ENCODE measurements around the gene CASQ1. TPM values are rescaled to one million over a fixed set of nuclear protein-coding genes. Genes with fewer than 3 reads are reported as not detected.

Gene CASQ1
- total RNA-seq, 1 donor from 2014 or later, result not detected

- intact Hi-C loops (cut with micrococcal nuclease), result no loop called here
Measured at GRCh38 chr1:160222546-160222945, 32.2 kb downstream of the CASQ1 start.

GRCh38 chr1:160224606-160225005, 34.2 kb downstream of the CASQ1 start:
- intact Hi-C loops (cut with micrococcal nuclease), result no loop called here

DNA sequence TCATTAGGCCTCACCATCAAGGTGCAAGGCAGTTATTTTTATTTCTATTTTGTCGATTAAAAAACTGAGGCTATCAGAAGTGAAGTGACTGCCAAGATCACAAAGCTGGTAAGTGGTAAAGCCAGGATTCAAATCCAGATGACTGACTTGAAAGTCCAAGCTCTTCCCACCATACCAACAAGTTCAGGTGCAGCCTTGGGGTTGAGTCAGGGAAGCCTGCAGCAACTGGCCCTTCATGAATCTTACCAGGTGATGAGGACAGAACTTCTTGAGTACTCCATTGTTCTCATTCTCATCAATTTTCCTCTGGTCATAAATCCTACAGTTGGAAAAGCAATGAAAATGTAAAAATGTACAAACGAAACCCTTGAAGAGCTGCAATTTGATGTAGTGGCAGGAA, 35.0 kb downstream of the CASQ1 start:
- intact Hi-C loops (cut with micrococcal nuclease), result no loop called here

- intact Hi-C loops (cut with micrococcal nuclease), result no loop called here
Measured at GRCh38 chr1:160226623-160227022, 36.2 kb downstream of the CASQ1 start.

DNA sequence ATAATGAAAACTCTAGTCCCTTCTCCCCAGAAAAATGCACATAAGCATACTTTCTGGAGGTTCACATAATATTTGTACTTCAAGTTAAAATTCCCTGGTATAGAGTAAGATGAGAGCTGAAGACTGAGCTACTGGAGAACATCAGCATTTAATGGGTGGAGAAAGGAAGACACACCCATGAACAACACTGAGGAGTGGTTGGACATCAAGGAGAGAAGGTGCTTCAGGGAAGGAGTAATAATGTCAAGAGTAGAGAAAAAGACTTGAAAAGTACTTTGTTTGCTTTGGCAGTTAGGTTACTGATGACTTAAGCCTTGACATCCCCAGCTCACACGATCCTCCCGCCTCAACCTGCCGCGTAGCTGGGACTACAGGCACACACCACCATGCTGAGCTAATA, 36.7 kb downstream of the CASQ1 start:
- intact Hi-C loops (cut with micrococcal nuclease), result no loop called here

- intact Hi-C loops (cut with micrococcal nuclease), result no loop called here
Measured at GRCh38 chr1:160227561-160227960, 37.2 kb downstream of the CASQ1 start.

GRCh38 chr1:160228431-160228830, 38.1 kb downstream of the CASQ1 start:
- intact Hi-C loops (cut with micrococcal nuclease), result no loop called here

DNA sequence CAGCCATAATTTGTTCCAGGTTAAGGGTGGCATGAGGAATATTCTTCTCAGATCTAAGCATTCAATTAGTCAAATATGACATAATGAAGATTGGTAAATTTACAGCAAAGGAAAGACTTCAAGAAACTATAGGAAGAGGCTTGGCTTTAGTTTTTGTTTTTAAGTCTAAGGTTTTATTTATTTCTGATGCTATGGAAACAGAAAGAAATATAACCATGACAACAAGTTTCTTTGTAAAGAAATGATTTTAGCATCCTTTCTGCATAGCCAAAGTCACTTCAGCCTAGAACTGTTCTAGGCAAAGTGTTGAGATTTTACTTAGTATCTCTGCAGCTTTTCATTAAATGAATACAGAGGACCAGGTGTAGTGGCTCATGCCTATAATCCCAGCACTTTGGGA, 42.5 kb downstream of the CASQ1 start:
- intact Hi-C loops (cut with micrococcal nuclease), result no loop called here

- intact Hi-C loops (cut with micrococcal nuclease), result no loop called here
Measured at GRCh38 chr1:160236806-160237205, 46.4 kb downstream of the CASQ1 start.

DNA sequence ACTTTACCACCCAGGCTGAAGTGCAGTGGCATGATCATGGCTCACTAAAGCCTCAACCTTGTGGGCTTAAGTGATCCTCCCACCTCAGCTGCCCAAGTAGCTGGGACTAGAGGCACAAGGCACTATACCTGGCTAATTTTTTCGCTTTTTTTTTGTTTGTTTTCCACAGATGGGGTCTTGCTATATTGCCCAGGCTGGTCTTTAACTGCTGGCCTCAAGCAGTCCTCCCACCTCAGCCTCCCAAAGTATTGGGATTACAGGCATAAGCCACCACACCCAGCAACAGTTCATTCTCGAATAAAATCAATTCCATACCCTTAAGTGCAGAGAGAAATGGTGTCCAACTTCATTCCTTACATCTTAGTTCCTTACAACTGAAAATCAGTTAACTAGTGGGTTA, 47.2 kb downstream of the CASQ1 start:
- intact Hi-C loops (cut with micrococcal nuclease), result no loop called here

GRCh38 chr1:160238408-160238807, 48.0 kb downstream of the CASQ1 start:
- intact Hi-C loops (cut with micrococcal nuclease), result no loop called here

DNA sequence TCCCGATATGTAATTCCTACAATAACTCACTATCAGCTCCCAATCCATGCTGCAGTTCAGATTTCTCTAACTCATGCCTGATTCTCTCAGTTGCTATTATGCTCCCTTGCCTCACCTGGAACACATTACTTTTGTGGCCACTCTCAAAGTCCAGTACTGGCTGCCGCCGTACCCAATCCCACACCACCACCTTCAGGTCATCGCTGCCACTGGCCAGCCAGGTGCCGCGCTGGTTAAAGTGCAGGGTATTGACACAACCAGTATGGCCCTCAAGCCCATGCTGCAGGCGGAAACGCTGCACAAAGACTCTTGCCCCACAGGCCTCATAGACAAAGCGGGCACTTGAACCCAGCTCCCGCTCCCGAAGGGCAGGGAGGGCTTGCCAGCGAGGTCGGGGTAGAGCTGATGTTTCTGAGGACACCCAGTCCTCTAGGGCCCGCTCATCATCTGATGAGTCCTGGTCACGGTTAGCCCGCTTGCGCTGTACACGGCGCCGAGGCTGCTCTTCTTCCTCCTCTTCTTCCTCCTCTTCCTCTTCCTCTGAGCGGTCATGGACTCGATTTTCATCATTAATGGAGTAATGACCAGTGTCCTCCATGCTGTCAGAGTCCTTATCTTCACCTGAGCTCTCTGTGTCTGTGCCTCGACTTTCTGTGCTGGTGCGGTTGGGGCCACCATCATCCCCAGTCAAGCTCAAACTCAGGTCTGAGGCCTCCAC, 49.4 kb downstream of the CASQ1 start:
- intact Hi-C loops (cut with micrococcal nuclease), result no loop called here

DNA sequence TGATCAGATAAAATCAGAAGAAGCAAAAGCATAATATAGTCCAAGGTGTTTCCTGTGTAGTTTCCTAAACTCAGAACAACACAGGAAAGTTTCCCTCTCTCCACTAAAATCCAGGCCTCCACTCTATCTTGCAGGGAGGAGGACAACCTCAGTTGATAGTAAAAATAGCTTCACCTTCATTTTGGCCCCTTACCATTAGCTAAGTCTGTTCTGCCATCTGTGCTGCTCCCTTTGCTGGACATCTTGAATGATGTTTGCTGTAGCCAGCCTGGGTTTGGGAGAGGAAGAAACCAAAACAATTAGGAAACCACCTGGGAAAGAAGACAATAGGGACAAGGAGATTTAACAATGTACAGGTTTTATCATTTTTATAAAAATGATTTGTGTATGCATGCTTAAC, 53.4 kb downstream of the CASQ1 start:
- intact Hi-C loops (cut with micrococcal nuclease), result no loop called here

DNA sequence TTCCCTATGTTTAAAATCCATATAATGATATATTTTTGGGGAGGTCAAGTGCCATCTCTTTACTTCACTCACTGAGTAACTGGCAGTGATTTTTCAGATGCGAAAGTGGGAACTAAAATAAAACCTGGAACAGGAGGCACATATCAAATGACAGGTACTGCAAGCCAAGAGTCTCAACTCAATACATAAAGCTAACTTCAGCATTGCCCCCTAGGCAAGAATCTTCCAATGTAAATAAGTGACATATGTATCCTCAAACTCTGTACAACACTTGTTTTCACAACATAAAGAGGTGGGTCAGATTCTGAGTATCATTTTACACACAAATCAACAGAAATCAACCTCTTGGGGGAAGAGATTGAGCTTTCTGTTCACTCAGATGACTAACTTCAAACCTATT, 53.8 kb downstream of the CASQ1 start:
- intact Hi-C loops (cut with micrococcal nuclease), result no loop called here

- intact Hi-C loops (cut with micrococcal nuclease), result no loop called here
Measured at GRCh38 chr1:160245434-160245833, 55.1 kb downstream of the CASQ1 start.

DNA sequence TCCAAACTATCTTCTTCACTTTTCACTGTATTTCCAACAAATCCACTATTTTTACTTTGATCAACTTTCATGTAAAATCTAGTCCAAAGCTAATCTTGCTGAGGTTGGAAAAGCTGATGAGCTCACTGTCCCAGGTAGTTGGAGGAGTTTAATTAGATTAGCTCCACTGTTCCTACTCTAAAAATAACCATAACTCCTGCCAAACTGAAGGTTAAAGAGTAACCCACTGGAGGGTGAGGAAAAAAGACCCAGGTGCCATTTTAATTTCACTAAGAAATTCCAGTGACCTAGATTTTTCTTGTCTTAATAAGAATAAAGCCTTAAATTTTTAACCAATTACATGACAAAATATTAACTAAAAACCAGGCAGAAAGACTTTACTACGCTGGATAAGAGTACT, 56.7 kb downstream of the CASQ1 start:
- intact Hi-C loops (cut with micrococcal nuclease), result no loop called here

- intact Hi-C loops (cut with micrococcal nuclease), result loop anchor here (5.0 kb wide), 1 partner anchor 204 kb away; no protein-coding TSS in a partner anchor
Measured at GRCh38 chr1:160251011-160251410, 60.6 kb downstream of the CASQ1 start.

Other genes starting within 250 kb of the CASQ1 start
- gene IGSF9, start 245.0 kb upstream of the CASQ1 start, total RNA-seq, result not detected in 2 replicates
- gene SLAMF9, start 236.3 kb upstream of the CASQ1 start, total RNA-seq, result not detected in 2 replicates
- gene PIGM, start 158.6 kb upstream of the CASQ1 start, total RNA-seq, result 5.7 and 5.9 TPM in 2 replicates
- not detected in 2 replicates for gene KCNJ10, start 120.4 kb upstream of the CASQ1 start, total RNA-seq
- not detected in 2 replicates for gene KCNJ9, start 109.0 kb upstream of the CASQ1 start, total RNA-seq
- gene IGSF8, start 92.0 kb upstream of the CASQ1 start, total RNA-seq, result 27.8 and 28.7 TPM in 2 replicates
- not detected in 2 replicates for gene ATP1A2, start 74.8 kb upstream of the CASQ1 start, total RNA-seq
- not detected in 2 replicates for gene ATP1A4, start 39.0 kb upstream of the CASQ1 start, total RNA-seq
- gene PEA15, start 14.8 kb downstream of the CASQ1 start, total RNA-seq, result 45.6 and 50.4 TPM in 2 replicates
- gene DCAF8, start 72.0 kb downstream of the CASQ1 start, total RNA-seq, result 102 and 103 TPM in 2 replicates
- 53.2 and 53.3 TPM in 2 replicates for gene PEX19, start 94.6 kb downstream of the CASQ1 start, total RNA-seq
- 148 and 150 TPM in 2 replicates for gene COPA, start 152.7 kb downstream of the CASQ1 start, total RNA-seq
- gene NCSTN, start 152.8 kb downstream of the CASQ1 start, total RNA-seq, result 75.8 and 87.4 TPM in 2 replicates
- gene NHLH1, start 176.5 kb downstream of the CASQ1 start, total RNA-seq, result 0.85 and 0.93 TPM in 2 replicates
- gene VANGL2, start 210.0 kb downstream of the CASQ1 start, total RNA-seq, result not detected in 2 replicates